Measurements from ENCODE around the gene TEX44. TPM values are rescaled to one million over a fixed set of nuclear protein-coding genes. Genes with fewer than 3 reads are reported as not detected.

The TEX44 gene
- total and polyA plus RNA-seq, 2 donors (not counting 1 experiment from before 2014, with no cell fraction given), result not detected

GRCh38 chr2:231605607-231606091 is 13.0 kb downstream of the TEX44 start:
- ChIA-PET POLR2A (interaction anchor here (1.0 to 3.3 kb wide), 9 partner anchors 8 to 171 kb away, joined by 3 to 28 read pairs (median 9); partner anchors contain the start of gene PTMA), CTCF (interaction anchor here (1.7 to 15.6 kb wide), 6 partner anchors 8 to 109 kb away, joined by 4 to 561 read pairs (median 10); no protein-coding TSS in a partner anchor)
- peak overlapping the region; percentile 97 for H3K9ac ChIP-seq (ENCODE audit: low read length)

More at GRCh38 chr2:231605607-231606091, 13.0 kb downstream of the TEX44 start:
- H4K20me1 ChIP-seq (ENCODE audit: control insufficient read depth, insufficient read depth, low read length, poor library complexity, severe bottlenecking), result no peaks in the 10 kb centered on the region
- Mint-ChIP-seq H3K4me3 (peak overlapping the region; percentile 81), H3K27me3 (no peaks in the 10 kb centered on the region), H3K9me3 (ENCODE audit: insufficient read depth) (no peaks in the 10 kb centered on the region), H3K27ac (peak overlapping the region; percentile 97), H3K4me1 (peaks cover 31% of the 10 kb centered on the region)
- H3K36me3 ChIP-seq (replicated peaks in 1 of 2; ENCODE audit: control extremely low read depth in 1 of 2, control insufficient read depth in 1 of 2, extremely low read depth in 1 of 2, insufficient read depth in 2 of 2, low read length in 1 of 2), result no peaks in the 10 kb centered on the region
- intact Hi-C loops (cut with micrococcal nuclease), result loop anchor here (2.0 kb wide), 1 partner anchor 175 kb away; the partner anchor contains the start of gene PDE6D
- peak overlapping the region; percentile 94 for H3K27ac ChIP-seq (ENCODE audit: low read length in 2 of 2)
- no peaks in the 10 kb centered on the region for H3K27me3 ChIP-seq (replicated peaks in 1 of 4; ENCODE audit: control extremely low read depth in 1 of 4, control insufficient read depth in 3 of 4, insufficient read depth in 4 of 4, low read length in 3 of 4)
- H3K79me2 ChIP-seq (ENCODE audit: control insufficient read depth, insufficient read depth, low read length), result no peaks in the 10 kb centered on the region
- H3K4me3 ChIP-seq (ENCODE audit: control extremely low read depth in 1 of 5, extremely low read depth in 1 of 5, insufficient read depth in 1 of 5, low read depth in 2 of 5, low read length in 4 of 5), result peak overlapping the region in 1 of 5 experiments; percentile 61
- no peak overlapping the region for H2AFZ ChIP-seq (ENCODE audit: insufficient read depth, low read depth, low read length, poor library complexity, severe bottlenecking)
- peaks cover 17 to 25% of the 10 kb centered on the region in 2 donors for H3K4me1 ChIP-seq (ENCODE audit: control insufficient read depth in 2 of 2, insufficient read depth in 2 of 2, low read length in 2 of 2)
- 84% methylated on average over 7 of the region's 7 CpGs for WGBS (ENCODE audit: insufficient coverage)
- peak; percentile 56 for DNase-seq
- ATAC-seq (ENCODE audit: low read depth), result no peak
- no peaks in the 10 kb centered on the region for H3K9me3 ChIP-seq (ENCODE audit: control extremely low read depth in 1 of 3, control insufficient read depth in 2 of 3, insufficient read depth in 1 of 3, low read length in 2 of 3)
- H3K4me2 ChIP-seq (replicated peaks; ENCODE audit: low read depth, low read length, poor library complexity, severe bottlenecking), result peak overlapping the region; percentile 93
- no peak for TF ChIP-seq CTCF (IDR thresholded peaks at IDR 0.05)
- TF ChIP-seq EZH2 (IDR thresholded peaks at IDR 0.05; ENCODE audit: borderline replicate concordance, insufficient read depth, low read depth, low read length, poor library complexity, severe bottlenecking), result no peak
